ENCODE data around the gene DLGAP1.

DLGAP1 gene

GRCh38 chr18:3898861-3899613 is 556.1 kb downstream of the DLGAP1 start:
- Histone ChIP-seq H3K4me1 (ENCODE audit: control insufficient read depth, insufficient read depth, low read length) (no peaks in the 10 kb centered on the region), H3K27ac (ENCODE audit: extremely low read depth, low read depth, low read length) (no peak overlapping the region), H3K9me3 (ENCODE audit: control insufficient read depth, insufficient read depth, low read depth, low read length) (no peaks in the 10 kb centered on the region), H3K36me3 (ENCODE audit: control insufficient read depth in 2 of 2, insufficient read depth in 1 of 2, low read length in 2 of 2) (no peaks in the 10 kb centered on the region), H3K4me3 (ENCODE audit: low read depth, low read length) (no peak overlapping the region)
- CTCF ChIA-PET: interaction anchor here (0.9 kb wide), 1 partner anchor 97 kb away, joined by 6 read pairs; no protein-coding TSS in a partner anchor
- TF ChIP-seq ZNF114 (tag by site-specific recombination; IDR thresholded peaks at IDR 0.05) (no peak), ZNF596 (tag by site-specific recombination; IDR thresholded peaks at IDR 0.05) (no peak), ZNF645 (tag by site-specific recombination; IDR thresholded peaks at IDR 0.05) (no peak), GLIS2 (tag by site-specific recombination; IDR thresholded peaks at IDR 0.05) (no peak), ZNF302 (tag by site-specific recombination; IDR thresholded peaks at IDR 0.05; ENCODE audit: low read depth) (no peak), ZNF311 (tag by site-specific recombination; IDR thresholded peaks at IDR 0.05; ENCODE audit: borderline replicate concordance) (no peak), ZBTB49 (tag by site-specific recombination; IDR thresholded peaks at IDR 0.05; ENCODE audit: low read depth) (no peak)
- POLR2A ChIA-PET: no interaction called here

- CTCF ChIA-PET: interaction anchor here (1.4 kb wide), 1 partner anchor 104 kb away, joined by 5 read pairs; no protein-coding TSS in a partner anchor
Observed at GRCh38 chr18:3892152-3892551, 563.0 kb downstream of the DLGAP1 start.

More at GRCh38 chr18:3892152-3892551, 563.0 kb downstream of the DLGAP1 start:
- H3K4me1 ChIP-seq (ENCODE audit: control insufficient read depth, insufficient read depth, low read length): no peaks in the 10 kb centered on the region; the same call in 1 of the 2 replicates
- H3K27ac ChIP-seq (ENCODE audit: extremely low read depth, low read depth, low read length): no peak overlapping the region
- H3K36me3 ChIP-seq (ENCODE audit: control insufficient read depth in 2 of 2, insufficient read depth in 1 of 2, low read length in 2 of 2): no peaks in the 10 kb centered on the region
- POLR2A ChIA-PET: no interaction called here
- TF ChIP-seq ZSCAN4 (tag by site-specific recombination; IDR thresholded peaks at IDR 0.05) (0 out of 2 replicates have a peak, but pooled peaks have one; percentile 43), ZNF433 (tag by site-specific recombination; IDR thresholded peaks at IDR 0.05; ENCODE audit: low read depth) (no peak), BCL6B (tag by site-specific recombination; IDR thresholded peaks at IDR 0.05) (no peak), ZNF398 (tag by site-specific recombination; IDR thresholded peaks at IDR 0.05) (0 out of 2 replicates have a peak, but pooled peaks have one; percentile 13)
- H3K9me3 ChIP-seq (ENCODE audit: control insufficient read depth, insufficient read depth, low read depth, low read length): no peaks in the 10 kb centered on the region
- H3K4me3 ChIP-seq (ENCODE audit: low read depth, low read length): no peak overlapping the region
